NCI-H1048 (cell line): ENCODE measurements around the gene CYP27A1.
"Not testable (repeated sequence)": the region's sequence is repeated elsewhere in the genome, so short reads cannot be mapped to it uniquely, and the experiment has no call there.

Experiments
- DNase-seq: peaks from one replicate; lab custom pipeline; 2025; lab: John Stamatoyannopoulos, UW

CYP27A1 gene

GRCh38 chr2:218781691-218782527, at the start of gene CYP27A1:
CYP27A1 (plus strand) TSS chr2:218782147; CDS start chr2:218782183, 36 bp downstream.
- DNase-seq = no peak

GRCh38 chr2:218732761-218733158, 49.2 kb upstream of the CYP27A1 start:
- DNase-seq = no peak

- DNase-seq = no peak
These were observed 48.6 kb upstream of the CYP27A1 start for GRCh38 chr2:218733171-218734021.

DNA sequence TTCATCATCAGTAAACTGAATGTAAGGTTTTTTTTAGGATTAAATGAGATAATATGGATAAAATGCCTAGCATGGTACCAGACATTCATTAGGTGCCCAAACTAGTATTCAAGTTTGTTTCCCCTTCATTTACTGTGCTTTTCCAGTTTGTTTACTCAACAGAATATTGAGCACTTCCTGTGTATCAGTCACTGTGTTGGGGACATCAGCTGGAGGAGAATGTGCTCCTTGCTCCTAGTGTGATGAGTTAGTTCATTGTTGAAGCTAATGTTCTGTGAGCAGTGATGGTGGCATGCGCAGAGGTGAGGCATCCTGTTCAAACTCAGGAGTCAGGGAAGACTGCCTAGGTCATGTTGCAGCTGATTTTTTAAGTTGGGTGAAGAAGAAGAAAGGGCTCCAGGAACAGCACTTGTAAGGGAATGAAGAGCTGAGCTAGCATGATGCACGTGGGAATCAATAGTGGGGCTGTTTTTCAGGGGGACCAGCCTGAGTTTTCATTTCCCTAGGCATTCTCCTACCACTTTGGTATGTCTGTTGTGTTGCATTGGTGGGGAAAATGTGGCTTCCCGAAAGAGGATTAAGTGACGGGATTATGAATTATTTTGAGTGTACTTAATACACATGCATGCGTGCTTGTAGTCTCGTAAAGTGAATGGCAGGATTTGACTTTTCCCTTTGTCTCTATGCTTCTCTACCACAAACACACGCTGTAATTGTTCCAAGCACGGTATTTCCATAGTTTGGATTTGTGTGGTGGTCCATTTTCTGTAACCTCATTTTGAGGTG, 47.6 kb upstream of the CYP27A1 start:
- no peak for DNase-seq

GRCh38 chr2:218736531-218736930, 45.4 kb upstream of the CYP27A1 start:
- no peak for DNase-seq

DNA sequence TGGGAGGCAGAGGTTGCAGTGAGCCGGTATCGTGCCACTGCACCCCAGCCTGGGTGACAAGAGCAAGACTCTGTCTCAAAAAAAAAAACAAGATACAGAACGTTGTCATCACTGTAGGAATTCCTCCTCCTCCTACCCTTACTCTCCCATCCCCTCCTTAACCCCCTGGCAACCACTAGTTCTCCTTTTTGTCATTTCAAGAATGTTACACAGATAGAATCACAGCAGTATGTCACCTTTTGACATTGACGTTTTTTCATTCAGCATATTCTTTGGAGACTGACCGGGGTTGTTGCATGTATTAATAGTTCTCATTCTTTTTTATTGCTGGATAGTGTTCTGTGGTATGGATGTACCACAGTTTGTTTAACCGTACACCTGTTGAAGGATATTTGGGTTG, 38.9 kb upstream of the CYP27A1 start:
- DNase-seq = no peak

DNA sequence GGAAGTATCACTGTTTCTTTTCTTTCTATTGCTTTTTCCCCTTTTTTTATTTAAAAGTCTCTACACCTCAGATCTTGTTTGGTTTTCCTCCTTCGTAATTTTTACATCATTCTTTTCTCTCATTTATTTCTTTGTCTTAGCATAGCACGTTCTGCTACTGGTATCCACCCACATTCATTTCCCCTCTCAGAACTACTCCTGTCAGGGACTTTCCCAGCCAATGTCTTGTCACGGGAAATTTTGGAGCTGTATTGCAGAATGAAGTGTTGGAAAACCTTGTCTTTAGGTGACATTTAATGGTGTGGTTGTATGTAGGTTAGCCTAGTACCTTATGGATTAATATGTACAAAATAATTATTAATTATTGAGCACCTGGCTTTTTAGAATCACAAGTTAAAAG, 37.3 kb upstream of the CYP27A1 start:
- DNase-seq = no peak

DNA sequence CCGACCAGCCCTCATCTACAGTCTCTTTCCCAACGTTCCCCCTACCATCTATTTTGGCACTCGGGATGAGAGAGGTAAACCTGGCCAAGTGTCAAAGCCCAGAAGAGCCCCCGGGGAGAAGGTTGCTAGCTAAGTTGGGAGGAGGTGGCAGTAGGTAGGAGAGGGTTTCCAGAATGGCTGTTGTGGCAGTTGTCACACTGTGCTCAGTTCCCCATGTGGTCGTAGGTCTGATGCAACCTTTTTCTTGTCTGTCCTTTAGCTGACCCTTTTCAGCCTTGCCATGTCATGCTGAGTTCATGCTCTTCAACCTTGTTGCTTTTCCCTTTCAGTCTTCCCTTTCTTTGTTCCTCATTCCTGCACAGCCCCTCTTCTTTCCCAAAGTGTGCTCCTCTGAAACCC, 36.8 kb upstream of the CYP27A1 start:
- no peak for DNase-seq

- DNase-seq = peak; percentile 76
These were observed 36.1 kb upstream of the CYP27A1 start for GRCh38 chr2:218745559-218746469.

DNA sequence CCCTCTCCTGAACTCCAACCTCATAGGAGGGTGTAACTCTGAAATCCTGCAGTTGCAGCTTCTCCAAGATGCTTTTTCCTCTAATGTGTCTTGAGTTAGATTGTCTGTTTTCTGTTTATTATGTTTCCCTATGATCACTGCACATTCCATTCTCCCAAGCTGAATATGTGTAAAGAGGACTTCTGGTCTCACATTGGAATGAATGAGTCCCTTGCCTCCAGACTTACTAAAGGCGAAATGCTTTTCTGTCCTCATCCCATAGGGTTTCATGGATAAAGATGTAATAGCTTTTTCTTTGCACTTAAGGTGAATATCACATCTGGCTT, 35.5 kb upstream of the CYP27A1 start:
- DNase-seq = no peak

GRCh38 chr2:218746960-218747359, 35.0 kb upstream of the CYP27A1 start:
- no peak for DNase-seq

DNA sequence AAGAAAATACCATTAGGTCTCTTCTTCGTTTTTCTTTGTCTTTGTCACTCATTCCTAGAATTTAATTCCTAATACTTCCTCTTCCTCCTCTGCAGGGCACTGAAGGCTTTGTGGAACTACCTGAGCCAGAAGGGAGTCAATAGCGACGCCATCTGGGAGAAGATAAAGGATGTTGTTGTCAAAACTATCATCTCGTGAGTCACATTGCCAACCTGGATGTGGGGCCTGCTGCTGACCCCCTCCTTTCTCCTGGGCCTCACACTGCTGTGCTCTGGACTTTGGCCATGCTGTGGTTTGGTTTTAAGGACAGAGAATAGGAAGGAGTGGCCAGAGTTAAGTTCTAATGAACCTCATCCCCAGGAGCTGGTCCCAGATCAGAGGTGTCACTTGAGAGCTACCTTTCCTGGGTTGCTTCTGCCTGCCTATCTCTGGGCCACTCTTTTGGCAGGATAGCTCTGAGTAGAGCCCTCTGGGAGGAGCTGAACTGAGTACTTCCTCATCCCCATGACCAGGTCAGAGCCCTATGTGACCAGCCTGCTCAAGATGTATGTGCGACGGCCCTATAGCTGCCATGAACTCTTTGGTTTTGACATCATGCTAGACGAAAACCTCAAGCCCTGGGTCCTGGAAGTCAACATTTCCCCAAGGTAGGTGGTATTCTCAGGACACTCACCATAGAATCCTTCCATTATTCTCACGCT, 33.1 kb upstream of the CYP27A1 start:
- DNase-seq = no peak

DNA sequence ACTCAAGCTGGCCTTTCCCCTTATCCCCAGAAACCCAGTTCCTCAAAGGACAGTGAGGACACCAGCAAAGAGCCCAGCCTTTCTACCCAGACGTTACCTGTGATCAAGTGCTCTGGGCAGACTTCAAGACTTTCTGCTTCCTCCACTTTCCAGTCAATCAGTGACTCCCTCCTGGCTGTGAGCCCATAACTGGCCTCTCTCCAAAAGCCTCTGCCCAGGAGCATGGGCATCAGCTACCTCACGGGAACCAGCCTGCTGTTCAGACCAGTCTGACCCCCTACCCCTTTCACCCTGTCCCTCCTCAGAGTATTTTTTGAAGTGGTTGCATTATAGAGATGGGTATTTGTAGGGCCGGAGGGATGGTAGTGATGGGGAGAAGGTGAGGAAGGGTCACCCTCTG, 27.7 kb upstream of the CYP27A1 start:
- no peak for DNase-seq

DNA sequence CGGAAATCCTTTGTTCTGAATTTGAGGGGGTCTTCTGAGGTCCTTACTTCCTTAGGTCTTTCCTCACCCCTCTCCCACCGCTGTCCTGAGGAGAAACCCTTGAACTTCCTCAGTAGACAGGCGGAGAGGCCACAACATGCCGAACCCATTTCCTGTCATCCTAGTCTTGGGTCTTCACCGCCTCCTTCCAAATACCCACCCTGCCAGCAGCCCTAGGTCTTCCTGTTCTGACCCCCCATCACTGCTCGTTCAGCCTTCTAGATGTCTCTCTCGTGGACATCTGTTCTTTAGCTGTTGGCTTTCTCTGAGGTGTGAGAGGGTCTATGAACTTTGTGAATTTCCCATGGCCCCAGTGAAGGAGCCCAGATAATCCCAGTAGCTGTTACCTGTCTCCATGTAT, 27.2 kb upstream of the CYP27A1 start:
- no peak for DNase-seq

DNA sequence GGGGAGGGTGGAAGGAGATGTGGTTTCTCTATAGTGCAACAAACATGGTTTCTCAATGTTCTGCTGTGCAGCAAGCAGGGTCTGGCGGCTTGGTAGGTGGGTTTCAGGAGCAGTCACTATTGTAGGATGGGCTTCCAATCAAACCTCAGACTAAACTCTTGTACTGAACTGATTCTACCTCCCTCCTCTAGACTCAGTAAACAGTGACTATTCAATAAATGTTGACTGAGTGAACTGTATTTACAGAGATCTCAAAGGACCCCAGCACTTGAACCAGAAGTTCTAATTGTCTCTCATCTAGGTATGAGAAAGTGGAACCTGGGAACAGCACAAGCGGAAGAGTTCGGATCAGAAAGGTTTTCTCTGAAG, 26.8 kb upstream of the CYP27A1 start:
- DNase-seq = no peak

DNA sequence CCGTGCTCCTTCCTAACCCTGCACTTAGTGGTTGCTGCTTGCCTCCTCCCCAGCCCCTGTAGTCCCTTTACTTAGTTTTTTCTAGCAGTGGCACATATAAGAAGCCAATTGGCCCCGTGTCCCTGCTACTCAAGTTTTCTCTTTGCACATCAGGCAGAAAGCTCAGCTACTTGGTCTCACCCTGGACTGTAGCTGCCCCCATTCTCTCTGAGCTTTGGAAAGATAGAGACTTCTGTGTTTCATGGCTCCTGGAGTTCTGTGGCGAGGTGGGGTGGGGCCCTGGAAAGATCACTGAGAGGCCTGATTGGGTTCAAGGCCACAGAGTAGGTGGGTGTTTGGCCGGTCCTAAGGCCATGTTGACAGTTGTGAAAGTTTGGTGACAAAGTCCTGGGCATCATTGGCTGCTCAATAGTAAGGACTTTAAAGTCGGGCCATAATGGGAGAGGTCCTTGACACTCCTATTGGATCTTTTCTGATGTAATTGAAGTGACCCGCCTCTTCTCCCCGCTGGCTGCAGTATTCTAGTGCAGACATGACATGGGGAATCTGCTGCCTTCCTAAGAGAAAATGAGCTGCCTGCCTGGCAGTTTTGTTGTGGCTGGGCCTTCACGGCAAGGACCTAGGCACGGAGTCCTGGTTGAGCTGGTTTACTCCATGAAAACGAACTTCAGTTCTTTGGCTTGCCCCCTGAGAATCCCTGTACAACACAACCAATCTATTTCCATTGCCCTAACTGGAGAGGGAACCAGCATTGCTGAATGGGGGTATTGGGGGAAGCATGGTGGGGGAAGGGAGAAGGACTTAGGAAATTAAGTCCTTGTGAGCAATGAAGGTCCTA, 26.2 kb upstream of the CYP27A1 start:
- DNase-seq = no peak

DNA sequence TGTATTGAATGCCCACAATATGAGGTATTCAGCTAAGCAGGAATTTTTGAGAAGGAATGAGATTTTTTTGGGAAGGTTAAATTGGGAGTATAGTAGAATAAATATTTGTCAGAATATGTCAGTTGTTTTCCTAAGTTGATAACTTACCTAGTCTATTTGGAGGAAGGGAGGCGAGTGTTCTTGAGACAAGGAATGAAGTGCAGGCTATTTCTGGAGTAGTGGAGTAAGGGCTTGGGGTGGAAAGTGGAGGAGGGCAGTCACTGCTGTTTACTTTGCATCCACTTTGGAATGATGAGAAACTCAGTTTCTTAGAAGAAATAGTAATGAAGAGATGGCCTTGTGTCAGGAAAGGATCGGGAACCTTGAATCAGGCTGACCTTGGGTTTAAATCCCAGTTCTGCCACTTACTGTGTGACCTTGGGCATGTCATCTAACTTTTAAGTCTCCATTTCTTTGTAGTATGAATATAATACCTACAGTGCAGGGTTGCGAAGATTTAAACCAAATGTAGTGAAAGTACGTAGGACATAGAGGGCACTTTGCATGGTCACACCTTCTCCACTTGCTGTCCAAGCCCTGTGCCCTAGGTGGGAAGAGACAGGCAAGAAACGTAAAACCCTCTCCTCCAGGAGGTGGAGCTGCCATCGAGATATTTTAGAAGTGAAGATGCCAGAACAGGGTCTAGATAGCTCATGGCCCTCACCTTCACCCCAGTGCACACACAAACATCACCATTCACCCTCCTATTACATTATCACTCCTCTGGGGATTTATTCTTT, 25.2 kb upstream of the CYP27A1 start:
- no peak for DNase-seq

DNA sequence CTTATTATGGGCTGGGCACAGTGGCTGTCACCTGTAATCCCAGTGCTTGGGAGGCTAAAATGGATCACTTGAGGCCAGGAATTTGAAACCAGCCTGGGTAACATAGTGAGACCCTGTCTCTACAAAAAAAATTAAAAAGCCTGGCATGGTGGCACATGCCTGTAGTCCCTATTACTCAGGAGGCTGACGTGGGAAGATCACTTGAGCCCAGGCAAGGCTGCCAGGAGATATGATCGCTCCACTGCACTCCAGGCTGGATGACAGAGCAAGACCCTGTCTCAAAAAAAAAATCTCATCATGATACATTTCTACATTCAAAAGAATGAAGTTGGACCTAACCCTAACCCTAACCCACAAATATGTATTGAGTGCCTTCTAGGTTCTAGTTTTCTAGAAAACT, 20.2 kb upstream of the CYP27A1 start:
- DNase-seq = no peak

DNA sequence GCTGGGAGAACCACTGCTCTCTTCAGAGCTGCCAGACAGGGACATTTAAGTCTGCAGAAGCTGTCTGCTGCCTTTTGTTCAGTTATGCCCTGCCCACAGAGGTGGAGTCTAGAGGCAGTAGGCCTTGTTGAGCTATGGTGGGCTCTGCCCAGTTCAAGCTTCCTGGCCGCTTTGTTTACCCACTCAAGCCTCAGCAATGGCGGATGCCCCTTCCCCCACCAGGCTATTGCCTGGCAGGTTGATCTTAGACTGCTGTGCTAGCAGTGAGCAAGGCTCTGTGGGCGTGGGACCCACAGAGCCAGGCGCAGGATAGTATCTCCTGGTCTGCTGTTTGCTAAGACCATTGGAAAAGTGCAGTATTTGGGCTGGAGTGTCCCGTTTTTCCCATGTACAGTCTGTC, 9.2 kb upstream of the CYP27A1 start:
- not testable (repeated sequence) for DNase-seq
